SK-N-MC (cell line): ENCODE results near the gene HDLBP.

ENCODE experiments used
- DNase-seq: peaks from one replicate; pipeline ENCODE4 v3.0.0-alpha.2; 2011; ENCODE audit warnings: low read depth, low spot score
- H3K27ac ChIP-seq: fragments of 200-600 bp; sonication (generic); 2 replicates; pipeline ENCODE4 v1.5.1; 2016; ENCODE audit warnings: mixed run types
- H3K36me3 ChIP-seq: fragments of 200-600 bp; sonication (generic); 2 replicates; pipeline ENCODE4 v1.6.1; 2017; ENCODE audit warnings: antibody characterized with exemption, low read length, mixed read lengths; ENCODE audit not compliant: insufficient read depth
- H3K4me3 ChIP-seq: fragments of 200-600 bp; sonication (generic); 2 replicates; pipeline ENCODE4 v1.5.1; 2016
- H3K9ac ChIP-seq: fragments of 200-600 bp; sonication (generic); 2 replicates; pipeline ENCODE4 v1.8.0; 2017; ENCODE audit warnings: mixed run types, mixed read lengths; ENCODE audit not compliant: insufficient read length
- H3K9me3 ChIP-seq: fragments of 200-600 bp; sonication (generic); 2 replicates; pipeline ENCODE4 v1.6.1; 2017; ENCODE audit warnings: low read depth, mild to moderate bottlenecking, antibody characterized with exemption, low read length, moderate library complexity, mixed read lengths
- EZH2 ChIP-seq: fragments of 200-600 bp; sonication (generic); IDR thresholded peaks from one replicate; pipeline ENCODE4 v1.6.1; 2017; ENCODE audit warnings: antibody characterized with exemption
- FOXP2 ChIP-seq: optimal IDR thresholded peaks from 2 replicates; pipeline ENCODE3; 2011; ENCODE audit warnings: mild to moderate bottlenecking, moderate library complexity; ENCODE audit not compliant: insufficient read depth; ENCODE audit errors: extremely low read length, control extremely low read depth
- POLR2AphosphoS5 ChIP-seq: IDR thresholded peaks from 2 replicates; pipeline ENCODE4 v1.6.1; 2012; ENCODE audit warnings: mild to moderate bottlenecking, low read depth, low read length, borderline replicate concordance

HDLBP gene

GRCh38 chr2:241269707-241270520, 45.6 kb downstream of the HDLBP start:
- peaks cover 46% of the 10 kb centered on the region for H3K36me3 ChIP-seq

GRCh38 chr2:241268716-241269445, 46.6 kb downstream of the HDLBP start:
- H3K9ac ChIP-seq: no peak overlapping the region
- no peak for TF ChIP-seq POLR2AphosphoS5
- TF ChIP-seq FOXP2: no peak
- H3K4me3 ChIP-seq: no peak overlapping the region
- 0 out of 2 replicates have a peak overlapping the region, but pooled peaks have one; percentile 37 for H3K27ac ChIP-seq
- DNase-seq: no peak
- peaks cover 54% of the 10 kb centered on the region for H3K36me3 ChIP-seq
- no peaks in the 10 kb centered on the region for H3K9me3 ChIP-seq

More at GRCh38 chr2:241269707-241270520, 45.6 kb downstream of the HDLBP start:
- Histone ChIP-seq H3K4me3 (no peak overlapping the region), H3K9me3 (no peaks in the 10 kb centered on the region), H3K27ac (no peak overlapping the region), H3K9ac (peak overlapping the region; percentile 12)
- DNase-seq: no peak
- TF ChIP-seq FOXP2 (no peak), POLR2AphosphoS5 (no peak), EZH2 (no peak)

- Histone ChIP-seq H3K27ac (no peak overlapping the region), H3K9me3 (no peaks in the 10 kb centered on the region), H3K9ac (no peak overlapping the region), H3K36me3 (peaks cover 60% of the 10 kb centered on the region), H3K4me3 (no peak overlapping the region)
- DNase-seq: no peak
- TF ChIP-seq FOXP2: no peak
- TF ChIP-seq POLR2AphosphoS5: no peak
- TF ChIP-seq EZH2: no peak
Observed at GRCh38 chr2:241268306-241268705, 47.2 kb downstream of the HDLBP start.

GRCh38 chr2:241267249-241268067, 48.0 kb downstream of the HDLBP start:
- TF ChIP-seq EZH2 (no peak), FOXP2 (no peak), POLR2AphosphoS5 (no peak)
- Histone ChIP-seq H3K9ac (no peak overlapping the region), H3K27ac (no peak overlapping the region), H3K4me3 (no peak overlapping the region), H3K9me3 (no peaks in the 10 kb centered on the region), H3K36me3 (peaks cover 68% of the 10 kb centered on the region)
- DNase-seq: no peak

GRCh38 chr2:241265506-241265905, 50.0 kb downstream of the HDLBP start:
- TF ChIP-seq EZH2: no peak
- TF ChIP-seq FOXP2: no peak
- TF ChIP-seq POLR2AphosphoS5: no peak
- H3K9ac ChIP-seq: no peak overlapping the region
- peaks cover 88% of the 10 kb centered on the region for H3K36me3 ChIP-seq
- H3K4me3 ChIP-seq: no peak overlapping the region
- H3K9me3 ChIP-seq: no peaks in the 10 kb centered on the region
- no peak for DNase-seq
- H3K27ac ChIP-seq: no peak overlapping the region

DNA sequence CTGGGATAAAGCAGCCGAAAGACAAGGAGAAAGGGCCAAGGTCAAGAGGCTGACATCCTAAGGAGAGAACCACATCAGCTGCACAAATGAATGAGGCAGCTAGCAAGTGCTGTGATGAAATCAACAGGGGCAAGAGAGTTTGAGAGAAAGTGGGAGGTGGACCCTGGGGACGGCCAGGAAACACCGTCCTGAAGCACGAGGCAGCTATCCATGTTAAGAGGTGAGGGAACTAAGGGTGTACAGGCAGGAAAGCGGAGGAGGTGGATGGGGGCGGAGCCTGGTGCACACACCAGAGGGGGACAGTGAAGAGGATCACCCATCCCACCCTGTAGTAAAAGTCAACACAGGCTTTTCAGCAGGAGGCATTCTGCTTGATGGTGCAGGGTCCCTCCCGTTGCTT, 52.4 kb downstream of the HDLBP start:
- Histone ChIP-seq H3K36me3 (peaks cover 92% of the 10 kb centered on the region), H3K9me3 (no peaks in the 10 kb centered on the region), H3K4me3 (no peak overlapping the region), H3K9ac (no peak overlapping the region), H3K27ac (no peak overlapping the region)
- DNase-seq: no peak
- TF ChIP-seq POLR2AphosphoS5: no peak
- no peak for TF ChIP-seq FOXP2
- no peak for TF ChIP-seq EZH2

GRCh38 chr2:241261628-241262027, 53.8 kb downstream of the HDLBP start:
- TF ChIP-seq POLR2AphosphoS5: no peak
- TF ChIP-seq EZH2: no peak
- no peak for TF ChIP-seq FOXP2
- no peak overlapping the region for H3K27ac ChIP-seq
- H3K9ac ChIP-seq: no peak overlapping the region
- no peak for DNase-seq
- H3K9me3 ChIP-seq: no peaks in the 10 kb centered on the region
- H3K36me3 ChIP-seq: peaks cover 90% of the 10 kb centered on the region
- H3K4me3 ChIP-seq: no peak overlapping the region

DNA sequence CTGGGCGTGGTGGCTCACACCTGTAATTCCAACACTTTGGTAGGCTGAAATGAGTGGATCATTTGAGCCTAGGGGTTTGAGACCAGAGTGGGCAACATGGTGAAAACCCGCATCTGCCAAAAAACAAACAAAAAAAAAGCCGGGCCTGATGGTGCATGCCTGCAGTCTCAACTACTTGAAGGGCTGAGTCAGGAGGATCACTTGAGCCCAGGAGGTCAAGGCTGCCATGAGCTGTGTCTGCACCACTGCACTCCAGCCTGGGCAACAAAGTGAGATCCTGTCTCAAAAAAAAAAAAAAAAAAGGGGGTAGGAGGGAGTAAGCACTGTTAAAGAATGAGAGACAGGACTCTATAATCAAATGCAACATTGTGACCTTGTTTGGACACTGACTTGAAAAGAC, 54.6 kb downstream of the HDLBP start:
- H3K9ac ChIP-seq: no peak overlapping the region
- H3K9me3 ChIP-seq: no peaks in the 10 kb centered on the region
- no peak overlapping the region for H3K4me3 ChIP-seq
- DNase-seq: no peak
- TF ChIP-seq EZH2: no peak
- no peak for TF ChIP-seq POLR2AphosphoS5
- no peak for TF ChIP-seq FOXP2
- H3K27ac ChIP-seq: no peak overlapping the region
- H3K36me3 ChIP-seq: peaks cover 90% of the 10 kb centered on the region
